GM21529 (cell line): ENCODE data around the gene SELENOK.

Experiments used
- ATAC-seq: cut with Tn5 transposase; IDR thresholded peaks from one replicate; pipeline ENCODE4 v1.9.1; 2021; ENCODE audit not compliant: unreplicated experiment

The SELENOK gene

GRCh38 chr3:53884623-53885022 is 7.0 kb downstream of the SELENOK start:
- no peak for ATAC-seq

GRCh38 chr3:53883008-53883407 is 8.7 kb downstream of the SELENOK start:
- no peak for ATAC-seq

GRCh38 chr3:53881691-53882593 is 9.7 kb downstream of the SELENOK start, which contains the start of gene ACTR8:
Gene ACTR8 (minus strand): TSS chr3:53882152. CDS start chr3:53882101, 51 bp downstream.
- ATAC-seq: peak; percentile 82

- no peak for ATAC-seq
Observed at GRCh38 chr3:53880396-53881345, 11.0 kb downstream of the SELENOK start.

GRCh38 chr3:53865732-53866499 is 25.7 kb downstream of the SELENOK start:
- ATAC-seq: no peak

- no peak for ATAC-seq
Observed at GRCh38 chr3:53863145-53863544, 28.5 kb downstream of the SELENOK start.

GRCh38 chr3:53862241-53862640 is 29.4 kb downstream of the SELENOK start:
- ATAC-seq: no peak

GRCh38 chr3:53860196-53860595 is 31.5 kb downstream of the SELENOK start:
- no peak for ATAC-seq

- ATAC-seq: no peak
Observed at GRCh38 chr3:53859178-53859577, 32.5 kb downstream of the SELENOK start.

GRCh38 chr3:53858096-53858741 is 33.4 kb downstream of the SELENOK start:
- no peak for ATAC-seq

GRCh38 chr3:53856964-53857363 is 34.7 kb downstream of the SELENOK start:
- no peak for ATAC-seq

- no peak for ATAC-seq
Observed at GRCh38 chr3:53850895-53851294, 40.8 kb downstream of the SELENOK start.

- ATAC-seq: no peak
Observed at GRCh38 chr3:53849916-53850315, 41.7 kb downstream of the SELENOK start.

- ATAC-seq: no peak
Observed at GRCh38 chr3:53846851-53847155, 44.9 kb downstream of the SELENOK start.

GRCh38 chr3:53846134-53846850 is 45.4 kb downstream of the SELENOK start, which contains the start of the genes CHDH and IL17RB:
Gene CHDH (minus strand): TSS chr3:53846419. CDS start chr3:53824008, 22,411 bp downstream.
Gene IL17RB (plus strand): TSS chr3:53846568. CDS start chr3:53846589, 21 bp downstream.
- peak; percentile 41 for ATAC-seq

- ATAC-seq: no peak
Observed at GRCh38 chr3:53845881-53846133, 45.9 kb downstream of the SELENOK start.

- ATAC-seq: peak; percentile 25
Observed at GRCh38 chr3:53845103-53845880, 46.4 kb downstream of the SELENOK start.

GRCh38 chr3:53844262-53845102 is 47.2 kb downstream of the SELENOK start:
- ATAC-seq: no peak
